AG04450 (cell line): ENCODE data around the gene SBF1. TPM values are rescaled to one million over a fixed set of nuclear protein-coding genes. Genes with fewer than 3 reads are reported as not detected.
"Not testable (repeated sequence)": the region's sequence is repeated elsewhere in the genome, so short reads cannot be mapped to it uniquely, and the experiment has no call there.

Experiments used
- CTCF ChIA-PET: fragments of 300-600, 350-600 bp; formaldehyde crosslinking; extraction: SDS; loops from one replicate; lab custom pipeline; 2022; ENCODE audit warnings: antibody characterized with exemption, inconsistent platforms; lab: Charles Lee
- POLR2A ChIA-PET: fragments of 350-600 bp; formaldehyde crosslinking; extraction: SDS; loops from one replicate; lab custom pipeline; 2021; ENCODE audit warnings: antibody characterized with exemption, inconsistent platforms; lab: Yijun Ruan, JAX
- DNase-seq: peaks from one replicate; pipeline ENCODE4 v3.0.0-alpha.2; 2011; ENCODE audit warnings: low read depth, low spot score
- H3K27ac ChIP-seq: one replicate; pipeline ENCODE4 v1.5.1; 2012; ENCODE audit warnings: low read depth, low read length, control low read depth
- H3K27me3 ChIP-seq: one replicate; pipeline ENCODE4 v1.6.0; 2012; ENCODE audit warnings: low read length; ENCODE audit not compliant: control insufficient read depth, insufficient read depth
- H3K4me3 ChIP-seq: 2 replicates; pipeline ENCODE4 v1.5.1; 2011; ENCODE audit warnings: mild to moderate bottlenecking, low read depth, low read length, control low read depth
- H3K9me3 ChIP-seq: 2 replicates; pipeline ENCODE4 v1.5.1; 2012; ENCODE audit warnings: low read length; ENCODE audit not compliant: control insufficient read depth, insufficient read depth
- polyA plus RNA-seq: library from polyadenylated mRNA; depleted of rRNA; stranded (reverse); fragments of >200 nt; gene quantifications from 2 replicates; pipeline ENCODE4 v1.2.3, GENCODE V29; 2011
- TF ChIP-seq, protein P1 (sequence below): IDR thresholded peaks from 2 replicates; pipeline ENCODE4 v1.5.1; 2011; ENCODE audit warnings: low read depth, low read length, control low read depth, inconsistent platforms

SBF1 gene
- polyA plus RNA-seq, 1 experiment, result 16.4 TPM

DNA sequence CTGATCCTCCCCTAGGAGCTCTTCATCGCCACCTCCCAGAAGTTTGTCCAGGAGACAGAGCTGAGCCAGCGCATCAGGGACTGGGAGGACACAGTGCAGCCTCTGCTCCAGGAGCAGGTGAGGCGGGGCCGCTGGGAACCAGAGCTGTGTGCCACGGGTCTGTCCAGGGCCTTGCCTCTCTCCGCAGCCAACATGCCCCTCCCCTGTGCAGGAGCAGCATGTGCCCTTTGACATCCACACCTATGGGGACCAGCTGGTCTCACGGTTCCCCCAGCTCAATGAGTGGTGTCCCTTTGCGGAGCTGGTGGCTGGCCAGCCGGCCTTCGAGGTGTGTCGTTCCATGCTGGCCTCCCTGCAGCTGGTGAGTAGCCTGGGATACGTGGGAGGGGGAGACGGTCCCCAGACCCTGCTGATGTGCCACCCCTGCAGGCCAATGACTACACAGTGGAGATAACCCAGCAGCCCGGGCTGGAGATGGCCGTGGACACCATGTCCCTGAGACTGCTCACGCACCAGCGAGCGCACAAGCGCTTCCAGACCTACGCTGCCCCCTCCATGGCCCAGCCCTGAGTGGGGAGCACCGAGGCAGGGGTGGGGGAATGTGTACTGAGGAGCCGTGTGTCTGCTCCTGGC lies 48.1 kb upstream of the SBF1 start:
- DNase-seq, result no peak
- ChIA-PET POLR2A (no interaction called here), CTCF (no interaction called here)
- no peaks in the 10 kb centered on the region for H3K27me3 ChIP-seq
- H3K4me3 ChIP-seq, result no peak overlapping the region
- H3K27ac ChIP-seq, result no peak overlapping the region
- H3K9me3 ChIP-seq, result no peaks in the 10 kb centered on the region; the same call in 1 of the 2 replicates
- TF ChIP-seq, protein P1, sequence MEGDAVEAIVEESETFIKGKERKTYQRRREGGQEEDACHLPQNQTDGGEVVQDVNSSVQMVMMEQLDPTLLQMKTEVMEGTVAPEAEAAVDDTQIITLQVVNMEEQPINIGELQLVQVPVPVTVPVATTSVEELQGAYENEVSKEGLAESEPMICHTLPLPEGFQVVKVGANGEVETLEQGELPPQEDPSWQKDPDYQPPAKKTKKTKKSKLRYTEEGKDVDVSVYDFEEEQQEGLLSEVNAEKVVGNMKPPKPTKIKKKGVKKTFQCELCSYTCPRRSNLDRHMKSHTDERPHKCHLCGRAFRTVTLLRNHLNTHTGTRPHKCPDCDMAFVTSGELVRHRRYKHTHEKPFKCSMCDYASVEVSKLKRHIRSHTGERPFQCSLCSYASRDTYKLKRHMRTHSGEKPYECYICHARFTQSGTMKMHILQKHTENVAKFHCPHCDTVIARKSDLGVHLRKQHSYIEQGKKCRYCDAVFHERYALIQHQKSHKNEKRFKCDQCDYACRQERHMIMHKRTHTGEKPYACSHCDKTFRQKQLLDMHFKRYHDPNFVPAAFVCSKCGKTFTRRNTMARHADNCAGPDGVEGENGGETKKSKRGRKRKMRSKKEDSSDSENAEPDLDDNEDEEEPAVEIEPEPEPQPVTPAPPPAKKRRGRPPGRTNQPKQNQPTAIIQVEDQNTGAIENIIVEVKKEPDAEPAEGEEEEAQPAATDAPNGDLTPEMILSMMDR, result no peak

DNA sequence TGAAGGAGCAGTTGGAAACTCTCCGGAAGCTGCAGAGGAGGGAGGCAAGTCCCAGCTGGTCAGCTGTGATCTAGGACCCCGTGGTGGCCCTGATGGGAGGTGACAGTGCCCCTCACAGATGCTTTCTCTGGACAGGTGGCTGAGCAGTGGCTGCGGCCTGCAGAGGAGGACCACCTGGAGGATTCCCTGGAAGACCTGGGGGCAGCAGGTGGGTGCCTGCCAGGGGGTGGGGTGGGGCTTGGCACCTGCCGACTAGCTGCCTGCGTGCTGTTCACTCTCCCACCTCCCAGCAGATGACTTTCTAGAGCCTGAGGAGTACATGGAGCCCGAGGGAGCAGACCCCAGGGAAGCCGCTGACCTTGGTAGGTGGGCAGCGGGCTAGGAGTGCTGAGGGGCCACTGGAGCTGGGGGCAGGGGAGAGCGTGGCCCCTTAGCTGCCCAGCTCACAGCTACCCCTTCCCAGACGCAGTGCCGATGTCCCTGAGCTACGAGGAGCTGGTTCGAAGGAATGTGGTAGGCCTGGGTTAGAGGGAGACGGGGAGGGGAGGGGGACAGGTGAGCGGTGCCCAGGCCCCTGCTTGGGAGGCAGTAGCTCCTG lies 47.5 kb upstream of the SBF1 start:
- H3K27me3 ChIP-seq, result no peaks in the 10 kb centered on the region
- no peak overlapping the region for H3K4me3 ChIP-seq
- no peak overlapping the region for H3K27ac ChIP-seq
- CTCF ChIA-PET, result no interaction called here
- TF ChIP-seq, protein P1, result no peak
- H3K9me3 ChIP-seq, result no peaks in the 10 kb centered on the region; the same call in 1 of the 2 replicates
- DNase-seq, result no peak
- POLR2A ChIA-PET, result no interaction called here

DNA sequence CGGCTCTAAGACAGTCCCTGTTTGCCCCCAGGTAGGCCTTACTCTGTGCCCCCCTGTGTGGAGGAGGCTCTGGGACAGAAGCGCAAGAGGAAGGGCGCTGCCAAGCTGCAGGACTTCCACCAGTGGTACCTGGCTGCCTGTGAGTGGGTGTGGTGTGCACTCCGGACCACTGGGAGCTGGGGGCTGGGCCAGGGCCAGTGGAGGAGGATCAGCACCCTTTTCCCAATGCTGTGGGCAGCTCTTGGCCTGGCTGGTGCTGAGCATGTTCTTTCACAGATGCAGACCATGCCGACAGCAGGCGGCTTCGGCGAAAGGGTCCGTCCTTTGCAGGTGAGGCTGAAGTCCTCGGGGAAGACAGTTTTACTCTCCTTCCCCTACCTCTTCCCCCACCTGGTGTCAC lies 46.9 kb upstream of the SBF1 start:
- H3K9me3 ChIP-seq, result no peaks in the 10 kb centered on the region; the same call in 1 of the 2 replicates
- POLR2A ChIA-PET, result no interaction called here
- TF ChIP-seq, protein P1, result no peak
- CTCF ChIA-PET, result no interaction called here
- no peak overlapping the region for H3K27ac ChIP-seq
- no peak overlapping the region for H3K4me3 ChIP-seq
- no peak for DNase-seq
- H3K27me3 ChIP-seq, result no peaks in the 10 kb centered on the region

DNA sequence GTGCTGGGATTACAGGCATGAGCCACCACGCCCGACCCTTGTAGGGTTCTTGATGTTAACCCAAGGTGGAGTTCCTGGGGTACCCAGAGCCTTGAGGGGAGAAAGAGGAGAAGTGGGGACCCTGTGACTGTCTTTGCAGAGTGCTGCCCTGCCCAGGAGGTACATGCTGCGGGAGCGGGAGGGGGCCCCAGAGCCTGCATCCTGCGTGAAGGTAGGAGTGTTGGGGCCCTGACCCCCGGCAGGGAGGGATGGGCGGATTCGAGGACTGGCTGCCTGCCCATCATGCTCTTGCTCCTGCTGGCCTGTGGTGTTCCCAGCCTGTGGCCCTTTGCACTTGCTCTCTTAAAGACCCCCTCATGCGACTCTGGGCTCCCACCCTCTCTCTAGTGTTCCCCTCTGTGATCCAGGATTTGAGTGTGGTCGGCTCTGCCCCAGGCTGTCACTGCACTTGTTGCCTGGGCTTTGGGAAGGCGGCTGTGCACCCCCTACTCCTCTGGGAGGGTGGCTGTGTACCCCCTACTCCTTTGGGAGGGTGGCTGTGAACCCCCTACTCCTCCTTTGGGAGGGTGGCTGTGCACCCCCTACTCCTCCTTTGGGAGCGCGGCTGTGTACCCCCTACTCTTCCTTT lies 46.1 kb upstream of the SBF1 start:
- no peak for DNase-seq
- ChIA-PET CTCF (no interaction called here), POLR2A (no interaction called here)

DNA sequence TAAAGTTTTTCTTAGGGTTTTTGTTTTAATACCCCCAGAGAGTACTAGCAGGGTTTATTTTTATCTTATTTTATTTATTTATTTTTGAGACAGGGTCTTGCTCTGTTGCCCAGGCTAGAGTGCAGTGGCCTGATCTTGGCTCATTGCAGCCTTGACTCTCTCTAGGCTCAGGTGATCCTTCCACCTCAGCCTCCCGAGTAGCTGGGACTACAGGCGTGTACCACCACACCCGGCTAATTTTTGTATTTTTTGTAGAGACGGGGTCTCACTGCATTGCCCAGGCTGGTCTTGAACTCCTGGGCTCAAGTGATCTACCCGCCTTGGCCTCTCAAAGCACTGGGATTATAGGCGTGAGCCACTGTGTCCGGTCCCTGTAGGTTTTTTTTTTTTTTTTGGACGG lies 45.3 kb upstream of the SBF1 start:
- H3K9me3 ChIP-seq, CTCF ChIA-PET, H3K4me3 ChIP-seq, DNase-seq, H3K27me3 ChIP-seq, POLR2A ChIA-PET, H3K27ac ChIP-seq: not testable (repeated sequence)

More for the DNA sequence above, 46.1 kb upstream of the SBF1 start:
- no peaks in the 10 kb centered on the region; the same call in 1 of the 2 replicates for H3K9me3 ChIP-seq
- H3K27ac ChIP-seq, result no peak overlapping the region
- TF ChIP-seq, protein P1, result no peak
- no peak overlapping the region for H3K4me3 ChIP-seq
- H3K27me3 ChIP-seq, result no peaks in the 10 kb centered on the region
